HG02588 (cell line): Measurements from ENCODE around the gene PGGHG.

Source experiments
- ATAC-seq: cut with Tn5 transposase; IDR thresholded peaks from one replicate; pipeline ENCODE4 v1.9.1; 2021; ENCODE audit warnings: mild to moderate bottlenecking, moderate library complexity; ENCODE audit not compliant: unreplicated experiment

PGGHG gene

DNA sequence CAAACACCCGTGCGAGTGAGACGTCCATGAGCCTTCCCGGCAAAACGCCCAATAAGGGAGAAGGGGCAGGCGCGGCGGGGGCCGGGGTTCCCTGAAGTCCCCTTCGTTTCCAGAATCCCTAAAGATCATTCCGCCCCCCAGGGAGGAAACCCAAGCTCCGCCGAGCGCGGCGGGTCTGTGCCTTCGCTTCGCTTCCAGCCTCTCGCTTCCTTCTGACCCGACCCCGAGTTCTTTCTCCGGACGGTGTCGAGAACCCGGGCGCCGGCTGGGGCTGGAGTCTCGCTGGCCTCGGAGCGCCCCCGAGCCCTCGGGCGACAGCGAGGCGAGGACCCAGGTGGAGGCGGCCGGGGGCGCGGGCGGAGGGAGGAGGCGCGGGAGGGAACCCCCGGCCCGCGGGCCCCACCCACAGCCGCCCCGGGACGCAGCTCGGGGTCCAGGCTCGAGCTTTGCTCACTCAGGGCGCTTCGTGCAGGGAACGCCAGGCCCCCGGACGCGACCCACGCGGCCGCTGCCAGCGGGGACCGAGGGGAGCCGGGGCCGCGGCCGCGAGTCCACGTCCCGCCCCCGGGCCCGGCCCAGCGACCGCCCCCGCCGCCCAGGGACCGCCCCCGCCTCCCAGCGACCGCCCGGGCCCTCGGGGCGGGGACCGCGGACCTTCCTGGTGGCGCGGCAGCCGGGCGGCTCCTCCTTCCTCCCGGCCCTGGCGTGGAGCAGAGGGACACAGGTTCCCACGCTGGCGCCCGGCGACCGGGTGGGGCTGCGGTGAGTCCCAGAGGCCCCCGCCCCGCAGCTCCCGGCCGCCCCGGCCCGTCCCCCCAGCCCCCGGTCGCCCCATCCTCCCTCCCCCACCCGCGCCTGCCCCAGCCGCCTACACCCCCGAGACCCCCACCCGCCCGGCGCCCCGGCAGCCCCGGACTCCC lies at the start of gene PGGHG:
Gene PGGHG (plus strand): TSS at position 649 of the 920 bp plus-strand sequence. CDS start 691 bp downstream, outside the sequence.
- ATAC-seq, result peak; percentile 56

DNA sequence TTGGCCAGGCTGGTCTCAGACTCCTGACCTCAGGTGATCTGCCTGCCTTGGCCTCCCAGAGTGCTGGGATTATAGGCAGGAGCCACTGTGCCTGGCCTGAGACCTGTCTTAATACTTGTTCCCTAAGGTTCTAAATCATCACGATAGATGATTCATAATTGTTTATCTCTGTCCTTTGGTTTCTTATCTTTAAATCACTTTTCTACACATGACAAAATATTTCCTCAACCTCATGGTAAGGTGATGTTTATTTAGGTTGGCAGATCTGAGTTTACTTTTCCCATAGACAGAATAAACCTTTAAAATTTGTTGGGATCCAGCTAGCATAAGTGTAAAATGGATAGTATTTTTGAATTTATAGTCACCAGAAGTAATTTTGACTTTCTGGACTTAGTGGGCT lies 48.6 kb upstream of the PGGHG start:
- ATAC-seq, result no peak

DNA sequence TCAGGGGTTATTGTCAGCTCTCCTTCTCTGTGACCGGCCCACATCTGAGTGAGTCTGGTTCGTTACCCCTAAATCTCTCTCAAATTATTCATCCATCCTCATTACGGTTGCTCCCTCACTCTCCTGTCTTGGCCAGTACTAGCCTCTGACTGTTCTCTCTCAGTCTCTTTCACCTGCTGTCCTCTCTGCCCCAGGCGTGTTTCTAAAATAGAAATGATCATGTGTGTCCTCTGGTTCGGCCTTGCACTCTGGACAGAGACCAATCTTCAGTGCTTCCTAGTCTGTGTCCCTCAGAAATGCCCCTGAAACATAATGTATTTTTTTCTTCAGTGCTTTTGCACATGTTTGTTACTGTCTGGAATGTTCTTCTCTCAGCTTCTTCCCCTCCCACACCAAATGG lies 47.3 kb upstream of the PGGHG start:
- no peak for ATAC-seq

DNA sequence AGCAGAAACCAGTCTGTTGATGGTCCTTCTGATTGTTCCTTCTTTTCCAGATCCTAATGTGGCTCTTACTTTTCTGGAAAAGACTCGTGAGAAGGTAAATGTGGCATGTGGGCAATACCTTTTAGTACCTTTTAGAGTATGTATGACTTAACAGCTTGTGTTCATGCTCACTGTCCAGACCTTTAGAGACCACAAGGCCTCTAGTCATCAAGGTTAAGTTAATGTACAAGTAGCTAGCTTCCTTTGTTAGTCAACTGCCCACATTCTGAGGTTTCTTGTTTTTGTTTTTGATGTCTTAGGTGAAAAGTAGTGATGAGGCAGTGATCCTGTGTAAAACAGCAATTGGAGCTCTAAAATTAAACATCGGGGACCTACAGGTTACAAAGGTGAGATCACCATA lies 44.5 kb upstream of the PGGHG start:
- no peak for ATAC-seq

DNA sequence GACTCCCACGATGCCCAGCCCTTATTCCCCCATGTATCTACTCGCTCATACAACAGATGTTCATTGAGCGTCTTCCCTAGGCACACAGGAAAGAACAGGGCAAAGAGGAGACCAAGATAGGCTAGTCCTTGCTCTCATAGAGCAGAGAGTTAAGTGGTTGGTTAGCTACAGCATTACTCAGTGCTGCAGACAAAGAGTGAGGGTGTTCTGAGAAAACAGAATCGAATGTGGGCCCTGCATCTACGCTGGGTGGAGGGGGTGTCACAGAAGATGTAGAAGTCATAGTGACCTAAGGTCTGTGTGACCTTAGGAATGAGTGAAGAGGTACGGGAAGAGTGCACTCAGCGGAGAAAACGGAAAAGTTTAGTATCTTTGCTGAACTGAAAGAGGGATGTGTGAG lies 39.9 kb upstream of the PGGHG start:
- no peak for ATAC-seq

DNA sequence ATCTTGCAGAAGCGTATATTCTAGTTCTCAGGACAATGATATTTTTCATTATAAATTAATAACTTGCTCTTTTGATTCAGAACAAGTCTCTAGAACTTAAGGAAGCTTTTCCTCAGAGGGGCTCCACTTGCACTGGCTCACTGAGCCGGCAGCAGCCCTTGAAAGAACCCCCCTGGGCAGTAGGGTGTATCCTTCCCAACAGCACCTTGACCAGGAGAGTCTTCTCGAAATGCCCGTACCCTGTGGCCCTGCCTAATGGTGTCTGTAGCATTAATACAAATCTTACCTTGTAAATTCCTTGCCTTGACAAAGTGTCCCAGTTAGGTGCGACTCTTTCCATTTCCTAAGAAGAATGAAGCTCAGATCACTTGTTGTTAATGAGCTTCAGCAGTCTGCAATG lies 38.7 kb upstream of the PGGHG start:
- ATAC-seq, result no peak

DNA sequence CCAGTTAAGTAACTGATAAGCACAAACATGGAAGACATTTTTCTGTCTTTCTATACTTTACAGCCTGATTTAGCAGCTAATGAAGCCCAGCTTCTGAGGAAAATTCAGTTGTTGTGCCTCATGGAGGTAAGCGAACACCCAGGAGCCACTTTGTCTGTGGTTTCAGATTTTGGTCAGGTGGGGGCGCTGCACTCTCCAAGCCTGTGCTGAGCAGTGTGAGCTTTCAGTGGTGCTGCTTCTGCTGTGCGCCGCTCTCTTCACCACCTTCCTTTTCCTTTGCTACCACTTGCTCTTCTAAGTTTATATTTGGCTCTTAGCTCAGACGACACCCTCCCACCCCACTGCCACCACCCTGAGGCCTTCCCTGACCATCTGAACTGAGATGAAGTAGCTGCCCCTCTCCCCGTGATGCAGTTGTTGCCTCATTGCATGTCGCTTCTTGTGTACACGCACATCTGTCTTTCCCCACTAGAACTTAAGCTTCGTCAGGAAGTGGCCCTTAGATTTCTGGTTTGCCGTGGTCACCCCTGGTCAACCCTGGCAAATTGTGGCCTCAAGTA lies 38.1 kb upstream of the PGGHG start:
- no peak for ATAC-seq

DNA sequence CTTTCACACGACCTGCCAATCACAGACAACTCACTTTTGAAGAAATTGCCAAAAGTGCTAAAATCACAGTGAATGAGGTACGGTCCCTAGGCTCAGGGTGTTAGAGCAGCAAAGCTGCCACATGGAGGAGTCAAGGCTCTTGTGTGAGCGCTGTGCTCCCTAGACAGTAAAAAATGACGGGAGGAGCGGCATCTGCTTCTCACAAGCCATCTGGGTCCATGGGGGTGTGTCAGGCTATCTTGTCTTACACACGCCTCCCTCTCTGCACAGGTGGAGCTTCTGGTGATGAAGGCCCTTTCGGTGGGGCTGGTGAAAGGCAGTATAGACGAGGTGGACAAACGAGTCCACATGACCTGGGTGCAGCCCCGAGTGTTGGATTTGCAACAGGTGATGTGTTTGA lies 37.4 kb upstream of the PGGHG start:
- ATAC-seq, result no peak

DNA sequence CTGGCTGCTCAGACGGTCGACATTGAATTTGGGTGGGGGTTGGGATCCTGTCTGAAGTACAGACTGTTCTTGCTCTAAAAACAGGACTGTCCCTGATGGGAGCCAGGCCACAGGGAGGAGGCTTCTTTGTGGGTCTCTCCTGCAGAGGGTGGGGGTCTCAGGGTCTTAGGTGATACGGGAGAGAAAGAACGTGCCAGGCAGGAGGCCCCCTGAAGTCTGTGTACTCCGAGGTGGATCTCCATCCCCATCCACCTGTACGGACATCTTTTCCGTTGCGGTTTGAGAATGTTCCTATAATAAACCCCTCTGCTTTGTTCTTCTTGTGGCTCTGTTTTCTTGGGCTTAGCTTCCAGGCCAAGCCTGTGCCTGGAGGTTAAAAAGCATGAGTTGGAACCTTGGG lies 36.3 kb upstream of the PGGHG start:
- ATAC-seq, result no peak

DNA sequence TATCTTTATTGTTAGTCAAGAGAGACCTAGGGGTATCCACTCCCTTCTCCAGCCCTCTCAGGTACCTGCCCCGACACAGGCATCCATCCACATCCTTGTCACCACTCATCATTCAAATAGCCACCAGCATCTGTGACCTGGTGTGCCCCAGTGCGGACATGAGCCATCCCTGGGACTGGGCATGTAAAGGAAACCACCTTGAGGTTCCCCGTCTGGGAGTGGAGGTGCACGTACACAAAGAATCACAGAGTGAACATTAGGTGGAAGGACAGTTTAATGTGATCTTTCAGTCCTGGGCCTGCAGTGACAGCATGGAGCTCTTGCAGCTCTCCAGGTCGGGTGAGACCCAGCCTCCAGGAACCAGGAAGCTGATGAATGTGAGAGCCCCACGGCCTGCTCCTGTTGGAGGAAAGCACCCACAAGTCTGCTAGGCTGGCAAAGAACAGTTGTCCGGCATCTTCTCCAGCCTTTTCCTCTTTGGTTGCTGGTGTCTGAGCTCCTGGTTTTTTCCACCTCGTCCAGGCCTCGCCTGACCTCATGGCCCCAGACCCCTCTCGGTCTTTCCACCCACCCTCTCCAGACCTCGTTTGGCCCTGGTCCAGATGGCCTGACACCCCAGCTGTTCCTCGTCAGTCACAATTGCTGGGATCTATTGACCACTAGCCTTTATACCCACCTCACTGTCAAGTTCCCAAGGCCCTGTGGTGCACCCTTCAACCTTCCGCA lies 35.6 kb upstream of the PGGHG start:
- ATAC-seq, result no peak

DNA sequence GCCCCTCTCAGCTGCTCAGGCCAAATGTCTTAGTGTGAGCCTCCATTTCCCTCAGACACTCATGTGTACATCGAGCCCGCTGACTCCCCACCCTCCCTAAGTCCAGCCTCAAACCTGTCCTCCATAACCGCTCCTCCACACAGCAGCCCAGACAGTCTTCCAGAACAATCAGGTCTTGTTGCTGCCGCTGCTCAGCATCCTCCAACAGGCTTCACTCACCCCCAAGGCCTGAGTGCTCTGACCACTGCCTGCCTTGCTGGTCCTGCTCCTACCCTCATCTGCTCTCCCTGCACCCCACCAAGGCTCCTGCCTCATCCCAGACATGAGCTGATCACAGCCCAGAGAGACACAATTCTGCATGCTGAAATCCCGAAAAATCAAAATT lies 35.0 kb upstream of the PGGHG start:
- no peak for ATAC-seq

DNA sequence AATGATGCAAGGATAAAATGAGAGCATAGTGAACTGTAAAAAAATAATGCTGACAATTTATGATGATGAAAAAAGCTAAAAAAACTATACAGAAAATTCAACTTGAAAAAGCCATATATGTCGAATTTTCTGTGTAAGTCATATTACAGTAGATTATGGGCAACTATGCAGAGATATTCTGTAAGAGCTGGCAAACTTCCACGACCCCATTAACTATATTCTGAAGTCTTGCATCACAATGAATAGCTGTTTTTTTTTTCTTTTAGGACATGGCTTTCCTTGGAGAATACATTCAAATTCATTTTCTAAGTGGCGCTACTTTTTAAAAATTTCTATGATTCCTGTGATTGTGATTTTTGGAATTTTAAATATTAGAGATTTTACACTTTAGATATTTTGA lies 33.8 kb upstream of the PGGHG start:
- ATAC-seq, result no peak

DNA sequence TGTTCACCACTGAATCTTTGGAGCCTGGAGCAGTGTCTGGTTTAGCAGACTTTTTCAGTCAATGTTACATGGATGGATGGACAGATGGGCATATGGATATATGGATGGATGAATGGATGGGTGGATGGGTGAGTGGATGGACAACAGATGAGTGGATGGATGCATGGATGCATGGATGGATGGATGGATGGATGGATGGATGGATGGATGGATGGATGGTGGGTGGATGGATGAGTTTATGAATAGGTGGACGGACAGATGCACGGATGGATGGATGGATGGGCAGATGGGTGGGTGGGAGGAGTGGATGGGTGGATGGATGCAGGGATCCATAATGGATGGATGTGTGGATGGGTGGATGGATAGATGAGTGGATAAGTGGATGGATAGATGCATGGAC lies 33.1 kb upstream of the PGGHG start:
- no peak for ATAC-seq

DNA sequence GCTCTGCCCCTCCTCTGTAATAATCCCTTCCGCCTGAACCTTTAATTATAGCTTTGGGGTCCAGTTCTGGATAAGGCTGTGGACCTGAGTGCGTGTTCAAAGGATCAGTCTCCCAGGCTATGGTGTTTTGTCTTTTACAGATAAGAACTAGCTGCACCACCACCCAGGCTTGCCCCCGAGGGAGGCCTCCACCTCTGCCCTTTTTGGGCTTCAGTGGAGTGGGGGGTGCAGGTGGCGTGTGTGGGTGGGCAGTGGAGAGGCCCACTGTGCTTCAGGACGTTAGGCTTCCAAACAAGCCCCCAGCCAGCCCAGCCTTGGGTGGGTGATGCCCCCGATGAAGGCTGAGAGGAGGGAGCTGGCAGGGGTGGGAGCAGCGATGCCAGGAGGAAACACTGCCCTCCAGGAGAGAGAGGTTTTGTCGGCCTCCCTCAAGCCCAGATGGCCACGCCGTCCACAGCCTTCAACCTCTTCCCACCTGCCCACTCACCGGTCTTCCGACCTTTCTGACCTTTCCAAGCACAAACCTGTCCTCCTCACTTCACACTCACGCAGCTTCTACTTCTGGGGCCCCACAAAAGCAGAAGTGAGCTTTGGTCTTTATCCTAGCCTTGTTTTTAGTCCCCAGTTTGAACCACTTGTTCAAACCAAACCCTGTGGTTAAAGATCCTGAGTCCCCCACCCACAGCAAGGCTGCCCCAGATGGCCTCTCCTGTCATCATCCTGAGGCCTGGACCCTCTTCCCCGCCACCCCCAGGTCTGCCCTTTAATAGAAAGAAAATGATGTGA lies 31.8 kb upstream of the PGGHG start:
- no peak for ATAC-seq

DNA sequence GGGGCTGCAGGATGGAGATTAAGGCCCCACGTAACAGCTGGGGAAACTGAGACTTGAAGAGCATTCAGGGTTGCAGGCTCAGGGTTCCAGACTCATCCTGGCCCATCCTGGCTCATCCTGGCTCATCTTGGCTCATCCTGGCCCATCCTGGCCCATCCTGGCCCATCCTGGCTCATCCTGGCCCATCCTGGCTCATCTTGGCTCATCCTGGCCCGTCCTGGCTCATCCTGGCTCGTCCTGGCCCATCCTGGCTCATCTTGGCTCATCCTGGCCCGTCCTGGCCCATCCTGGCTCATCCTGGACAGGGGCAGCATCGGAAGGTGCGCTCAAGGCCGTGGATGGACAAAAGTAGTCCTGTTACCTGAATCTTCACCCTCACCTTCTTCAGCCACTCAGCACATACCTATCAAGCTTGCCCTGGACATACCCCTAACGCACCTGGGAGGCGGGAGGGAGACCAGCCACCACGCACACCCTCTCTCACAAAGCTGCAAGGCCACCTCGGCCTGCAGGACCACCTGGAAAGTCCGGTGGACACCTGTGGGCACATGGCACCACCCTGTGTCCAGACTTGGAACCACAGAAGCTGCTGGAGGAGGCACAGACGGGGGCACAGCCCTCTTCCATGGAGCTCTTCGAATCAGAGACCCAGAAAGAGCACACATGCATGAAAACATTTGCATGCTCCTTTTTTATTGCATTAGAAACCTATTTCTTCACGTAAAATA lies 31.0 kb upstream of the PGGHG start:
- ATAC-seq, result no peak

DNA sequence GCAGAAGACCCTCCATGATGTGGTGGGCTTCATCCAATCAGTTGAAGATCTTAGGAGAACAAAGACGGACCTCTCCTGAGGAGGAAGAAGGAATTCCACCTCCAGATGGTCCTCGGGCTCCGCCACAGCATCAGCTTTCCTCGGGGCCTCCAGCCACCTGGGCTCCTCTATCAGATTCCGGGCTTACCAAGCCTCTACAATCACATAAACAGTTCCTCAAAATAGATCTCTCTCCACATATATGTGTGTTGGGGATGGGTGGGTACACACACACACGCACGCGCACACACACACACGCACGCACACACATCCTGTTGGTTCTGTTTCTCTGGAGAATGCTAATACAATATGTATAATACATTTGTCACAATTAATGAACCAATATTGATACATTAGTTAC lies 29.5 kb upstream of the PGGHG start:
- ATAC-seq, result no peak

DNA sequence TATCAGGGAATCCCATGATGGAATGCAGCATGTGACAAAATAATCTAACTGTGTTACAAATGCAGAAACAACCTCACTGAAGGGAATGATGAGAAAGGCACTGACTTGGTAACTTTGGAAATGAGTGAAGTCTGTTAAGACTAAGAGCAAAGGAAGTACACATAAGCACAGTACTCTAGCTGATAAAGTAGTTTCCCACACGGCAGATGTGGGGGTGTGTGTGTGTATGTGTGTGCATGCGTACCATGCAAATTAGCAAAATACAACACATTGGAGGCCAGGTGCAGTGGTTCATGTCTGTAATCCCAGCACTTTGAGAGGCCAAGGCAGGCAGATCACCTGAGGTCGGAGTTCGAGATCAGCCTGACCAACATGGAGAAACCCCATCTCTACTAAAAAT lies 27.3 kb upstream of the PGGHG start:
- ATAC-seq, result no peak

DNA sequence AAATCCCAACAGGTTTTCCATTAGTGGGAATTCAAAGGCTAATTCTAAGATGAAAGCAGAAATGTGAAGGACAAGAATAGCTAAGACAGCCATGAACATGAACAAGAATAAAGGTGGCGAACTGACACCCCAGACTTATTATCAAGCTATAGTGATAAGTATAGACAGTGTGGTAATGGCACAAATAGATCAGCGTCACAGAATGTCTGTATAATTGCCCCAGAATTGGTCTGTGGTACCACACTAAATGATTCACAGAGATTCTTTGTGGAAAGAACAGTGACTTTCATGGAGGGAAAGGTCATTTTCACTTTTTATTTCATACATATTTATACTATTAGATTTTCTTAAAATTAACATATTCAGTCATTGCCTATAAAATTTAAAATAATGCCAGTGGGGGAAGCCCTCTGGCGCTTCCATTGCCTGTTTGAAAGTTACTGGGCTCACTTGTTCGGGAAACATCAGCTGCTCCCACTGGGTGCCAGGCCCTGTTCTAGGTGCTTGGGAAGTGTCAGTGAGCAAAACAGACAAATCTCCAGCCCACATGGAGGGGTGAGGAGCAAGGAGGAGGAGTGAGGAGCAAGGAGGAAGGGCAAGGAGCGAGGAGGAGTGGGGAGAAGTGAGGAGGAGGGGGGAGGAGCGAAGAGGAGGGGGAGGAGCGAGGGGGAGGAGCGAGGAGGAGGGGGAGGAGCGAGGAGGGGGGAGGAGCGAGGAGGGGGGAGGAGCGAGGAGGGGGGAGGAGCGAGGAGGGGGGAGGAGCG lies 22.1 kb upstream of the PGGHG start:
- ATAC-seq, result no peak

DNA sequence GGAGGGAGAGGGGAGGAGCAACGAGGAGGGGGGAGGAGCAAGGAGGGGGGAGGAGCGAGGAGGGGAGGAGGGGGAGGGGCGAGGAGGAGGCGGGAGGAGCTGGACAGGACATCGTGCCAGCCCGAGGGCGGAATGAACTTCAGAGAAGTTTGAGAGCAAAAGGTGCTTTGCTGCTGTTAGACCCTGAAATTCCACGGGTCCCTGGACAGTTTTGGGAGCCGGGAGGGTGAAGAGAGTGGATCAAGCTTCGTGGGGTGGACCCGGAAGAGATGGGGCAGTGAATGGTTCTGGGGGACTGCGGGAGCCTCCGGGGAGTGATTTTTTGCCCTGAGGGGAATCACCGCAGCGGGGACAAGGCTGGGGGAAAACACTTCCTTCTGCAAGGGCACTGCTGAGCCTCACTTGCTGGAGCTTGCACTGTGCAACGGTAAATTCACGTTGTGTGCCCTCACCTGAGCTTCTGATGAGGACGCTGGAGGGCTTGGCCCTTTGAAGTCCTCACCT lies 21.4 kb upstream of the PGGHG start:
- ATAC-seq, result no peak

DNA sequence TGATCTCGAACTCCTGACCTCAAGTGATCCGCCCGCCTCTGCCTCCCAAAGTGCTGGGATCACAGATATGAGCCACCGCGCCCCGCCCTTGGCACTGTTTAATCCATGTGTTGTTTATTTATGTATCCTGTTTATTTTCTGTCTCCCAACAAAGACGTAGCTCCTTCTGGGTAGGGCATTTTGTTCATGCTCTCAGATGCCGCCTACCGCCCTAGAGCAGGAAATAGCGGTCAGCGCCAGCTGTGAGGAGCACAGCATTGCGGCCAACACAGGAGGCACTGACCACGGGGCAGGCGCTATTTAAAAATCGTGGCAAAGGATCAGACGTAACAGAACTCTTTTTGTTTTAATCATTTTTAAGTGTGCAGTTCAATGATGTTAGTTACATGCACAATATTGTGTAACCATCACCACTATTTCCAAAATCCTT lies 20.2 kb upstream of the PGGHG start:
- peak; percentile 44 for ATAC-seq
